Measurements from ENCODE around the gene CMSS1.
A peak's percentile ranks its signal among the peaks of the same experiment; 100 is the strongest.

- TF ChIP-seq EZH2 (IDR thresholded peaks at IDR 0.05; ENCODE audit: borderline replicate concordance, insufficient read depth, low read length, poor library complexity, severe bottlenecking) (no peak), POLR2AphosphoS5 (IDR thresholded peaks at IDR 0.05) (peak; percentile 34), CTCF (IDR thresholded peaks at IDR 0.05; ENCODE audit: poor library complexity, severe bottlenecking) (no peak), MXI1 (conservative IDR thresholded peaks at IDR 0.05; ENCODE audit: poor library complexity, severe bottlenecking) (no peak), REST (IDR thresholded peaks at IDR 0.05; ENCODE audit: borderline replicate concordance) (no peak)
These were observed 154.9 kb downstream of the CMSS1 start for GRCh38 chr3:99972380-99973104.
